Measurements from ENCODE around the gene PHACTR3. TPM values are rescaled to one million over a fixed set of nuclear protein-coding genes. Genes with fewer than 3 reads are reported as not detected.

The PHACTR3 gene
- total RNA-seq, 1 experiment from 2014 or later, result not detected

DNA sequence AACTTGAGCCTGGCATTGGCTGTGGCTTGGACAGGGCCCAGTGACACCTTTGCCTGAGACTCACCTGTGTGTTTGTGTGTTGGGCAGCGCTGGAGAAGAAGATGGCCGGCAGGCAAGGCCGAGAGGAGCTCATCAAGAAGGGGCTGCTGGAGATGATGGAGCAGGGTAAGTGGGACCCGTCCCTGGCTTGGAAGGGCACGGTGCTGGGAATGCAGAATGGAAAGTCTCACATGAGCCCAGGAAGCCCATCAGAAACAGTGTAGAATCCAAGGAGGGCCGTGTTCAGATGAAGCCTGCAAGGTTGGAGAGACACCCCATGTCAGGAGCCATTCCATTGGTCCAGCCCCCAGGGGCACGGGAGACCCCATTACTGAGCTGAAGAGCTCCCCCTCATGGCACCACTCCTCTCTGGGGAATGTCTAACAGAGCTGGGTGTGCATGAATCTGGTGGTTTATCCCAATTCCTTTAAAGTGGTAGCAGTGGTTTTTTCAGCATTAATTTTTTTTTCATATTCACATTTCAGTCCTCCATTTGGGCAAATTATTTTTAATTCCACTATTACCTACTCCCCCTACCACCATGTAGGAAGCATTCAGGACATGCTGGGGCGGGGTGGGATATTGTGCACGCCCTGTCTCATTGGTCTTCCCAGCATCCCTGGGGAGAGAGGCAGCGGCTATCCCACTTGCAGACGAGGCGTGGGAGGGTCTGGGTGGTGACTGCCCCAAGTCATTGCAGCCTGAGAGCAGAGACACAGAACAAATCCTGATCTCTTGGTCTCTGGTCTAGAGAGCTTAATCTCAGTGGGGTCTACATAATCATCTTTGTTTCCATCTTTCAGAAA is 143.6 kb downstream of the PHACTR3 start:
- Histone ChIP-seq H2BK120ac (ENCODE audit: low read depth, low read length, poor library complexity, severe bottlenecking) (no peak overlapping the region), H3K23ac (ENCODE audit: insufficient read length, low read depth, low read length) (no peak overlapping the region), H2BK15ac (ENCODE audit: low read depth, low read length) (no peak overlapping the region), H3K18ac (ENCODE audit: insufficient read length, low read depth, low read length) (no peak overlapping the region), H2BK5ac (ENCODE audit: insufficient read length, low read length) (no peak overlapping the region), H3K4ac (ENCODE audit: low read depth, low read length) (no peak overlapping the region), H3K9ac (ENCODE audit: extremely low read depth, insufficient read length, low read length) (no peak overlapping the region), H3K27ac (ENCODE audit: insufficient read length, low read depth, low read length) (no peak overlapping the region), H4K5ac (ENCODE audit: insufficient read length, low read depth, low read length) (no peak overlapping the region), H3K9me3 (ENCODE audit: control insufficient read depth, low read depth, low read length) (no peaks in the 10 kb centered on the region), H3K56ac (ENCODE audit: insufficient read length, low read depth, low read length) (no peak overlapping the region), H3K14ac (ENCODE audit: insufficient read depth, low read length) (no peak overlapping the region; the same call in 1 of the 2 replicates), H3K27me3 (ENCODE audit: insufficient read depth, low read length) (peaks cover 12% of the 10 kb centered on the region; the same call in 1 of the 2 replicates), H4K91ac (ENCODE audit: insufficient read length, low read depth, low read length) (no peak overlapping the region), H4K8ac (replicated peaks; ENCODE audit: insufficient read length, low read depth, low read length) (no peak overlapping the region), H3K4me2 (ENCODE audit: insufficient read depth, insufficient read length, low read length) (no peak overlapping the region), H3K4me1 (ENCODE audit: insufficient read depth, low read length) (no peaks in the 10 kb centered on the region), H2BK12ac (ENCODE audit: insufficient read length, low read depth, low read length) (no peak overlapping the region), H3K23me2 (ENCODE audit: insufficient read length, low read depth, low read length, poor library complexity, severe bottlenecking) (no peaks in the 10 kb centered on the region), H2AFZ (ENCODE audit: low read length) (no peak overlapping the region), H2BK20ac (ENCODE audit: low read depth, low read length, poor library complexity, severe bottlenecking) (no peak overlapping the region), H4K20me1 (ENCODE audit: control insufficient read depth, insufficient read depth, insufficient read length) (no peaks in the 10 kb centered on the region), H3K79me2 (ENCODE audit: insufficient read depth, low read length) (no peaks in the 10 kb centered on the region), H2AK5ac (ENCODE audit: insufficient read length, low read length) (no peak overlapping the region), H3K79me1 (ENCODE audit: insufficient read depth, low read depth, low read length, poor library complexity, severe bottlenecking) (no peaks in the 10 kb centered on the region), H3T11ph (ENCODE audit: low read length) (no peak overlapping the region)
- no peaks in the 10 kb centered on the region; a peak in 1 of 7 replicates for H3K36me3 Mint-ChIP-seq (ENCODE audit: insufficient read depth in 1 of 3, low read depth in 3 of 3)
- TF ChIP-seq, protein P1, sequence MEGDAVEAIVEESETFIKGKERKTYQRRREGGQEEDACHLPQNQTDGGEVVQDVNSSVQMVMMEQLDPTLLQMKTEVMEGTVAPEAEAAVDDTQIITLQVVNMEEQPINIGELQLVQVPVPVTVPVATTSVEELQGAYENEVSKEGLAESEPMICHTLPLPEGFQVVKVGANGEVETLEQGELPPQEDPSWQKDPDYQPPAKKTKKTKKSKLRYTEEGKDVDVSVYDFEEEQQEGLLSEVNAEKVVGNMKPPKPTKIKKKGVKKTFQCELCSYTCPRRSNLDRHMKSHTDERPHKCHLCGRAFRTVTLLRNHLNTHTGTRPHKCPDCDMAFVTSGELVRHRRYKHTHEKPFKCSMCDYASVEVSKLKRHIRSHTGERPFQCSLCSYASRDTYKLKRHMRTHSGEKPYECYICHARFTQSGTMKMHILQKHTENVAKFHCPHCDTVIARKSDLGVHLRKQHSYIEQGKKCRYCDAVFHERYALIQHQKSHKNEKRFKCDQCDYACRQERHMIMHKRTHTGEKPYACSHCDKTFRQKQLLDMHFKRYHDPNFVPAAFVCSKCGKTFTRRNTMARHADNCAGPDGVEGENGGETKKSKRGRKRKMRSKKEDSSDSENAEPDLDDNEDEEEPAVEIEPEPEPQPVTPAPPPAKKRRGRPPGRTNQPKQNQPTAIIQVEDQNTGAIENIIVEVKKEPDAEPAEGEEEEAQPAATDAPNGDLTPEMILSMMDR (conservative IDR thresholded peaks at IDR 0.05), result peak; percentile 22; the same call in 1 of the 3 replicates
- no peak overlapping the region for H3K4me3 Mint-ChIP-seq
- H3K4me1 Mint-ChIP-seq, result peaks cover 0 to 3% of the 10 kb centered on the region in 2 experiments; a peak in 1 of 4 replicates
- H3K9me3 Mint-ChIP-seq, result peaks cover 0 to 82% of the 10 kb centered on the region in 2 experiments; a peak in 2 of 5 replicates
- H3K27ac Mint-ChIP-seq, result peak overlapping the region in 1 of 3 experiments; percentile 48; a peak in 1 of 7 replicates
- no CpG with 5 or more reads among the region's 12 CpGs for WGBS (ENCODE audit: extremely low coverage, insufficient read length, low lambda C conversion rate)
- DNase-seq, result no peak
- H3K27me3 Mint-ChIP-seq (ENCODE audit: low read depth), result peaks cover 52% of the 10 kb centered on the region

All from H9 (cell line).